Esophagus muscularis mucosa (tissue), 4 donors: Measurements from ENCODE around the gene XYLT1. TPM values are rescaled to one million over a fixed set of nuclear protein-coding genes. Genes with fewer than 3 reads are reported as not detected.
"Not testable (repeated sequence)": the region's sequence is repeated elsewhere in the genome, so short reads cannot be mapped to it uniquely, and the experiment has no call there.

Experiments
- DNase-seq: peaks from one replicate; pipeline ENCODE4 v3.0.0-alpha.2; 2017; ENCODE audit errors: extremely low spot score
- H3K27ac ChIP-seq, 4 donors: fragments of 200-600 bp; sonication (generic); replicated peaks in 1 of 4; 1 replicate in 3 of 4; 2 replicates in 1 of 4; pipeline ENCODE4 v1.5.1; 2016 to 2019; ENCODE audit warnings: mild to moderate bottlenecking in 1 of 4
- H3K27me3 ChIP-seq, 4 donors: fragments of 200-600 bp; sonication (generic); one replicate each; pipeline versions ENCODE4 v1.5.1 to v1.6.0; 2016 to 2019
- H3K36me3 ChIP-seq, 4 donors: fragments of 200-600 bp; sonication (generic); one replicate each; pipeline ENCODE4 v1.5.1; 2016 to 2019
- H3K4me1 ChIP-seq, 4 donors: fragments of 200-600 bp; sonication (generic); one replicate each; pipeline ENCODE4 v1.5.1; 2016 to 2019
- H3K4me3 ChIP-seq, 4 donors: fragments of 200-600 bp; sonication (generic); 1 replicate in 2 of 4; 2 replicates in 2 of 4; pipeline ENCODE4 v1.5.1; 2016 to 2019; ENCODE audit warnings: mild to moderate bottlenecking in 4 of 4, moderate library complexity in 1 of 4
- H3K9me3 ChIP-seq, 4 donors: fragments of 200-600 bp; sonication (generic); 1 replicate in 3 of 4; 2 replicates in 1 of 4; pipeline ENCODE4 v1.5.1; 2016 to 2019
- EP300 ChIP-seq: sonication (generic); formaldehyde crosslinking; IDR thresholded peaks from one replicate; pipeline ENCODE4 v1.6.1; 2017; ENCODE audit warnings: antibody characterized with exemption
- POLR2A ChIP-seq: fragments of 450-650 bp; IDR thresholded peaks from one replicate; pipeline ENCODE4 v1.6.1; 2017; ENCODE audit warnings: antibody characterized with exemption, moderate library complexity, mild to moderate bottlenecking, low read depth
- POLR2AphosphoS5 ChIP-seq, 2 donors: sonication (generic); formaldehyde crosslinking; IDR thresholded peaks; one replicate each; pipeline ENCODE4 v1.6.1; 2017; ENCODE audit warnings: antibody characterized with exemption in 2 of 2
- WGBS: methylation state at CpG from one replicate; pipeline ENCODE4 v1.1.5; 2018; 5-methylcytosine and 5-hydroxymethylcytosine counted together
- intact Hi-C: fragments of 100-400 bp; cut with DNase I; formaldehyde crosslinking; loops from one replicate; pipeline ENCODE4 v1.15.1; 2023
- total RNA-seq, 4 donors: library from RNA; depleted of rRNA; stranded (reverse); fragments of >200 nt; gene quantifications; one replicate each; pipeline versions ENCODE4 v1.1.0 to v1.2.1, GENCODE V29; 2016
- TF ChIP-seq, protein P1 (sequence below), 3 experiments: fragments of 200-600 bp in 2 of 3; fragments of 450-650 bp in 1 of 3; sonication (generic) in 2 of 3; IDR thresholded peaks; one replicate each; pipeline ENCODE4 v1.5.1; 2017 to 2019; ENCODE audit warnings: antibody characterized with exemption in 3 of 3, mild to moderate bottlenecking in 2 of 3, moderate library complexity in 1 of 3

Gene XYLT1
- total RNA-seq, 4 donors from 2014 or later = 25.2 to 57.1 (median 33.5) TPM

- H3K36me3 ChIP-seq = no peaks in the 10 kb centered on the region
- WGBS = 90% methylated on average over 1 of the region's 1 CpG
- peaks cover 13 to 84% (median 71%) of the 10 kb centered on the region in 4 donors for H3K4me1 ChIP-seq
- TF ChIP-seq, protein P1, sequence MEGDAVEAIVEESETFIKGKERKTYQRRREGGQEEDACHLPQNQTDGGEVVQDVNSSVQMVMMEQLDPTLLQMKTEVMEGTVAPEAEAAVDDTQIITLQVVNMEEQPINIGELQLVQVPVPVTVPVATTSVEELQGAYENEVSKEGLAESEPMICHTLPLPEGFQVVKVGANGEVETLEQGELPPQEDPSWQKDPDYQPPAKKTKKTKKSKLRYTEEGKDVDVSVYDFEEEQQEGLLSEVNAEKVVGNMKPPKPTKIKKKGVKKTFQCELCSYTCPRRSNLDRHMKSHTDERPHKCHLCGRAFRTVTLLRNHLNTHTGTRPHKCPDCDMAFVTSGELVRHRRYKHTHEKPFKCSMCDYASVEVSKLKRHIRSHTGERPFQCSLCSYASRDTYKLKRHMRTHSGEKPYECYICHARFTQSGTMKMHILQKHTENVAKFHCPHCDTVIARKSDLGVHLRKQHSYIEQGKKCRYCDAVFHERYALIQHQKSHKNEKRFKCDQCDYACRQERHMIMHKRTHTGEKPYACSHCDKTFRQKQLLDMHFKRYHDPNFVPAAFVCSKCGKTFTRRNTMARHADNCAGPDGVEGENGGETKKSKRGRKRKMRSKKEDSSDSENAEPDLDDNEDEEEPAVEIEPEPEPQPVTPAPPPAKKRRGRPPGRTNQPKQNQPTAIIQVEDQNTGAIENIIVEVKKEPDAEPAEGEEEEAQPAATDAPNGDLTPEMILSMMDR (IDR thresholded peaks at IDR 0.05) = no peak
- no peak for TF ChIP-seq POLR2AphosphoS5 (IDR thresholded peaks at IDR 0.05)
- TF ChIP-seq POLR2A = no peak
- no peak for TF ChIP-seq EP300
- peak overlapping the region; percentile 91 to 95 (median 93) for H3K27ac ChIP-seq
- DNase-seq = no peak
- intact Hi-C loops = no loop called here
- no peaks in the 10 kb centered on the region for H3K27me3 ChIP-seq
- no peak overlapping the region for H3K4me3 ChIP-seq
- H3K9me3 ChIP-seq = no peaks in the 10 kb centered on the region
Observed at GRCh38 chr16:17307504-17307903, 163.3 kb downstream of the XYLT1 start.

- intact Hi-C loops = no loop called here
- Histone ChIP-seq H3K36me3 (no peaks in the 10 kb centered on the region), H3K4me3 (no peak overlapping the region), H3K27me3 (no peaks in the 10 kb centered on the region), H3K27ac (peak overlapping the region in 3 of 4 donors; percentile 91 to 95 (median 92)), H3K9me3 (no peaks in the 10 kb centered on the region), H3K4me1 (peaks cover 13 to 82% (median 69%) of the 10 kb centered on the region in 4 donors)
- TF ChIP-seq POLR2AphosphoS5 (IDR thresholded peaks at IDR 0.05) (no peak), EP300 (no peak), POLR2A (no peak)
- TF ChIP-seq, protein P1 (IDR thresholded peaks at IDR 0.05) = no peak
- DNase-seq = no peak
- WGBS = 93% methylated on average over 3 of the region's 3 CpGs
Observed at GRCh38 chr16:17306745-17307144, 164.0 kb downstream of the XYLT1 start.

- Histone ChIP-seq H3K27ac (peak overlapping the region; percentile 70 to 95 (median 92)), H3K4me1 (peaks cover 13 to 82% (median 69%) of the 10 kb centered on the region in 4 donors)
- DNase-seq, H3K4me3 ChIP-seq, H3K9me3 ChIP-seq, intact Hi-C loops, H3K27me3 ChIP-seq, H3K36me3 ChIP-seq: not testable (repeated sequence)
- WGBS = 94% methylated on average over 9 of the region's 9 CpGs
Observed at GRCh38 chr16:17306211-17306610, 164.5 kb downstream of the XYLT1 start.

GRCh38 chr16:17305694-17306093, 165.1 kb downstream of the XYLT1 start:
- intact Hi-C loops = no loop called here

DNA sequence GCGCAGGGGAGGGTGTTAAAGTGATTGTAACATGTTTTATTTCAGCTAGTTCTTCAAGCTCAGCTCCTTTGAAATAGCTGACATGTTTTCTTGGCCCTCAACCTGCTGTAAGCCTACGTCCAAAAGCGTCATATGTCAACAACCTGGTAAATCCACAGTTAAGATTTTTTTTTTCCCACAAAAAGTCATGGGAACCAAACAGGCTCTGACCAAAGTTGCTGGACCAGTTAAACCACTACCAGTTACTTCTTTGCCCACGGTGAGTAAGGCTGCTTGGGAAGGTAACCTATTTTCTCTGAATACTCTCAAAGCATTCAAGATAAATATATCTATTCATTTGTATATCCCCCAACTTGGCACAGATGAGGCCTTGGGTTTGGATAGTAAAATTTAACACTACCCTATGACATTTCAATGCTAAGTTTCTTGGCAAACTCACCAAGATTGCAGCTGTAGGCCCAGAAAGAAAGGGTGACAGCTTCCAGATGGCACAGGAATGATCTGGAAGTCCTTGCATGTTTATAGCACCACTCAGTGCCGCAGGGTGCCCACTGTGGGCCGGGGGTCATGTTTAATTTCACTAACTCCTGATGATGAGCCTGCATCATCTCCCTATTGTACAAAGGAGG, 166.2 kb downstream of the XYLT1 start:
- intact Hi-C loops = no loop called here

More at GRCh38 chr16:17305694-17306093, 165.1 kb downstream of the XYLT1 start:
- no peaks in the 10 kb centered on the region for H3K27me3 ChIP-seq
- no peak for DNase-seq
- H3K9me3 ChIP-seq = no peaks in the 10 kb centered on the region
- no peak for TF ChIP-seq POLR2A
- TF ChIP-seq EP300 = no peak
- TF ChIP-seq, protein P1 (IDR thresholded peaks at IDR 0.05) = no peak
- no peak for TF ChIP-seq POLR2AphosphoS5 (IDR thresholded peaks at IDR 0.05)
- 76% methylated on average over 6 of the region's 6 CpGs for WGBS
- H3K27ac ChIP-seq = peak overlapping the region; percentile 70 to 95 (median 92)
- H3K4me3 ChIP-seq = no peak overlapping the region
- H3K36me3 ChIP-seq = no peaks in the 10 kb centered on the region
- peaks cover 13 to 79% (median 67%) of the 10 kb centered on the region in 4 donors for H3K4me1 ChIP-seq

More for the DNA sequence above, 166.2 kb downstream of the XYLT1 start:
- TF ChIP-seq, protein P1 (IDR thresholded peaks at IDR 0.05) = peak in 1 of 3 experiments; percentile 3
- TF ChIP-seq POLR2AphosphoS5 (IDR thresholded peaks at IDR 0.05) = peak; percentile 6 to 51
- no peak for TF ChIP-seq POLR2A
- no peak for TF ChIP-seq EP300
- H3K27ac ChIP-seq = peak overlapping the region; percentile 70 to 95 (median 92)
- DNase-seq = no peak
- peaks cover 19 to 85% (median 69%) of the 10 kb centered on the region in 4 donors for H3K4me1 ChIP-seq
- no peaks in the 10 kb centered on the region for H3K36me3 ChIP-seq
- no peak overlapping the region for H3K4me3 ChIP-seq
- H3K27me3 ChIP-seq = no peaks in the 10 kb centered on the region
- no peaks in the 10 kb centered on the region for H3K9me3 ChIP-seq
- 31% methylated on average over 6 of the region's 6 CpGs for WGBS
